Measurements from ENCODE around the gene MKS1. TPM values are rescaled to one million over a fixed set of nuclear protein-coding genes. Genes with fewer than 3 reads are reported as not detected.

MKS1 gene
- total RNA-seq, 1 donor from 2014 or later = 18.8 TPM

- no peak within 1 kb of the TSS for H3K27ac Mint-ChIP-seq
- H3K4me1 Mint-ChIP-seq (ENCODE audit: low read depth) = peaks cover 22% of the 10 kb centered on the region
- no peaks in the 10 kb centered on the region for H3K9me3 Mint-ChIP-seq
- no peak within 1 kb of the TSS for H3K4me3 Mint-ChIP-seq
- H3K36me3 Mint-ChIP-seq (ENCODE audit: low read depth) = no peaks in the 10 kb centered on the region
- no peak for DNase-seq (ENCODE audit: low spot score)
- intact Hi-C loops (cut with micrococcal nuclease) = no loop called here
- peaks cover 41% of the 10 kb centered on the region for H3K27me3 Mint-ChIP-seq (ENCODE audit: insufficient read depth)
Measured at GRCh38 chr17:58166682-58167081, 52.4 kb downstream of the MKS1 start, which contains the start of gene OR4D2. Gene OR4D2 (plus strand): TSS chr17:58166982. CDS start chr17:58169656, 2,674 bp downstream.

GRCh38 chr17:58165981-58166380, 53.1 kb downstream of the MKS1 start:
- intact Hi-C loops (cut with micrococcal nuclease) = no loop called here
- H3K4me3 Mint-ChIP-seq = no peak overlapping the region
- H3K27ac Mint-ChIP-seq = no peak overlapping the region
- peaks cover 48% of the 10 kb centered on the region for H3K27me3 Mint-ChIP-seq (ENCODE audit: insufficient read depth)
- H3K9me3 Mint-ChIP-seq = no peaks in the 10 kb centered on the region
- H3K4me1 Mint-ChIP-seq (ENCODE audit: low read depth) = peaks cover 16% of the 10 kb centered on the region
- no peaks in the 10 kb centered on the region for H3K36me3 Mint-ChIP-seq (ENCODE audit: low read depth)
- no peak for DNase-seq (ENCODE audit: low spot score)

GRCh38 chr17:58161566-58161965, 57.5 kb downstream of the MKS1 start:
- Mint-ChIP-seq H3K4me3 (no peak overlapping the region), H3K9me3 (no peaks in the 10 kb centered on the region), H3K4me1 (ENCODE audit: low read depth) (peaks cover 14% of the 10 kb centered on the region), H3K27ac (no peak overlapping the region), H3K36me3 (ENCODE audit: low read depth) (no peaks in the 10 kb centered on the region), H3K27me3 (ENCODE audit: insufficient read depth) (peaks cover 41% of the 10 kb centered on the region)
- intact Hi-C loops (cut with micrococcal nuclease) = no loop called here
- DNase-seq (ENCODE audit: low spot score) = no peak

- H3K27ac Mint-ChIP-seq = no peak overlapping the region
- H3K27me3 Mint-ChIP-seq (ENCODE audit: insufficient read depth) = peaks cover 20% of the 10 kb centered on the region
- no peaks in the 10 kb centered on the region for H3K9me3 Mint-ChIP-seq
- peaks cover 38% of the 10 kb centered on the region for H3K4me1 Mint-ChIP-seq (ENCODE audit: low read depth)
- H3K4me3 Mint-ChIP-seq = no peak overlapping the region
- DNase-seq (ENCODE audit: low spot score) = no peak
- H3K36me3 Mint-ChIP-seq (ENCODE audit: low read depth) = no peaks in the 10 kb centered on the region
- intact Hi-C loops (cut with micrococcal nuclease) = loop anchor here (5.0 kb wide), 1 partner anchor 151 kb away; the partner anchor contains the start of gene SRSF1
Measured at GRCh38 chr17:58158181-58158580, 60.9 kb downstream of the MKS1 start.

GRCh38 chr17:58156839-58157803, 61.9 kb downstream of the MKS1 start:
- Mint-ChIP-seq H3K9me3 (no peaks in the 10 kb centered on the region), H3K27ac (peak overlapping the region; percentile 79), H3K4me3 (peak overlapping the region; percentile 83), H3K36me3 (ENCODE audit: low read depth) (no peaks in the 10 kb centered on the region), H3K27me3 (ENCODE audit: insufficient read depth) (peaks cover 15% of the 10 kb centered on the region), H3K4me1 (ENCODE audit: low read depth) (peaks cover 49% of the 10 kb centered on the region)
- peak; percentile 43 for DNase-seq (ENCODE audit: low spot score)
- intact Hi-C loops (cut with micrococcal nuclease) = loop anchor here (5.0 kb wide), 1 partner anchor 150 kb away; the partner anchor contains the start of gene SRSF1

Other genes starting within 250 kb of the MKS1 start
- gene VEZF1, start 231.0 kb downstream of the MKS1 start, total RNA-seq = 37.7 and 41.2 TPM in 2 replicates
- gene SRSF1, start 212.0 kb downstream of the MKS1 start, total RNA-seq = 491 and 498 TPM in 2 replicates
- gene DYNLL2, start 135.8 kb downstream of the MKS1 start, total RNA-seq = 35.8 and 37.6 TPM in 2 replicates
- gene OR4D1, start 70.9 kb downstream of the MKS1 start, total RNA-seq = 0.10 and 0.26 TPM in 2 replicates
- not detected in 2 replicates for gene OR4D2, start 52.3 kb downstream of the MKS1 start, total RNA-seq
- not detected in 2 replicates for gene EPX, start 26.5 kb downstream of the MKS1 start, total RNA-seq
- gene LPO, start 19.3 kb upstream of the MKS1 start, total RNA-seq = not detected in 2 replicates
- gene MPO, start 61.7 kb upstream of the MKS1 start, total RNA-seq = not detected in 2 replicates
- gene TSPOAP1, start 109.5 kb upstream of the MKS1 start, total RNA-seq = 31.4 and 35.1 TPM in 2 replicates
- gene SUPT4H1, start 132.9 kb upstream of the MKS1 start, total RNA-seq = 138 and 142 TPM in 2 replicates
- gene RNF43, start 198.3 kb upstream of the MKS1 start, total RNA-seq = 0.47 and 0.86 TPM in 2 replicates